ENCODE measurements around the gene KNDC1.

Gene KNDC1

DNA sequence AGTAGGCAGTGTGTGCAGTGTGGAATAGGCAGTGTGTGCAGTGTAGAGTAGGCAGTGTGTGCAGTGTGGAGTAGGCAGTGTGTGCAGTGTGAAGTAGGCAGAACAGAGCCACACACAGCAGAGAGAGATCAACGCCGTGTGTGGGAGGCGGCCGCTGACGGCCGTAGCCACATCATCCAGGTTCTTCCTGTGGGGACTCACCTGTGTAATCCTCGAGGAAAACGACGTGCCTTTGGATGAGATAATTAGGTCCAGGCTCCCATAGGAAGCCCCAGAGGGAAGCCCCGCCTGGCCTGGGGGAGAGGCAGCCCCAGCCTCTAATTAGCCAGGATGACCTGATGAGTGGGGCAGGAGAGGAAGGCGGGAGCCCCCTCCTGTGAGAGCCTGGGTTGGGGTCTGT is 25.4 kb downstream of the KNDC1 start:
- no peak for DNase-seq (ENCODE audit: low read depth in 2 of 2)
- TF ChIP-seq, protein P1, sequence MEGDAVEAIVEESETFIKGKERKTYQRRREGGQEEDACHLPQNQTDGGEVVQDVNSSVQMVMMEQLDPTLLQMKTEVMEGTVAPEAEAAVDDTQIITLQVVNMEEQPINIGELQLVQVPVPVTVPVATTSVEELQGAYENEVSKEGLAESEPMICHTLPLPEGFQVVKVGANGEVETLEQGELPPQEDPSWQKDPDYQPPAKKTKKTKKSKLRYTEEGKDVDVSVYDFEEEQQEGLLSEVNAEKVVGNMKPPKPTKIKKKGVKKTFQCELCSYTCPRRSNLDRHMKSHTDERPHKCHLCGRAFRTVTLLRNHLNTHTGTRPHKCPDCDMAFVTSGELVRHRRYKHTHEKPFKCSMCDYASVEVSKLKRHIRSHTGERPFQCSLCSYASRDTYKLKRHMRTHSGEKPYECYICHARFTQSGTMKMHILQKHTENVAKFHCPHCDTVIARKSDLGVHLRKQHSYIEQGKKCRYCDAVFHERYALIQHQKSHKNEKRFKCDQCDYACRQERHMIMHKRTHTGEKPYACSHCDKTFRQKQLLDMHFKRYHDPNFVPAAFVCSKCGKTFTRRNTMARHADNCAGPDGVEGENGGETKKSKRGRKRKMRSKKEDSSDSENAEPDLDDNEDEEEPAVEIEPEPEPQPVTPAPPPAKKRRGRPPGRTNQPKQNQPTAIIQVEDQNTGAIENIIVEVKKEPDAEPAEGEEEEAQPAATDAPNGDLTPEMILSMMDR (IDR thresholded peaks at IDR 0.05; ENCODE audit: low read depth, low read length) = no peak
- no peak overlapping the region for H3K4me3 ChIP-seq (replicated peaks in 1 of 2; ENCODE audit: low read depth in 2 of 2, low read length in 2 of 2)

DNA sequence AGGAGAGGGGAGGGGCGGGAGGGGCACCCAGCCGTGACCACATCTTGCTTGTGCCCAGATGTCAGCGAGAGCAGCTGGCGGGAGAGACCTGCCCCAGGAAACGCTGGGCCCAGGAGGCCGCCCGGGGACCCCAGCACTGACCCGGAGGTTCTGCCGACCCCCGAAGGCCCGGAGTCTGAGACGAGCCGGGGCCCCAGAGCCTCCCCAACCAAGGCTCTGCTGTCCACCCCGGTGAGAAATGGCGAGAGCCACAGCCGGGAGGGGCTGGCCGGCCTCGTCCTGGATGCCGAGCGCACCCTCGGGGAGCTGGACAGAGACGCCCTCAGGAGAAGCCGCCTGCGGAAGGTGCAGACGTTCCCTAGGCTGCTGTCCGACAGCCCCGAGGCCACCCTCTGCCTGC is 25.9 kb downstream of the KNDC1 start:
- no peak for DNase-seq (ENCODE audit: low read depth in 2 of 2)
- no peak overlapping the region for H3K4me3 ChIP-seq (replicated peaks in 1 of 2; ENCODE audit: low read depth in 2 of 2, low read length in 2 of 2)
- TF ChIP-seq, protein P1 (IDR thresholded peaks at IDR 0.05; ENCODE audit: low read depth, low read length) = no peak

DNA sequence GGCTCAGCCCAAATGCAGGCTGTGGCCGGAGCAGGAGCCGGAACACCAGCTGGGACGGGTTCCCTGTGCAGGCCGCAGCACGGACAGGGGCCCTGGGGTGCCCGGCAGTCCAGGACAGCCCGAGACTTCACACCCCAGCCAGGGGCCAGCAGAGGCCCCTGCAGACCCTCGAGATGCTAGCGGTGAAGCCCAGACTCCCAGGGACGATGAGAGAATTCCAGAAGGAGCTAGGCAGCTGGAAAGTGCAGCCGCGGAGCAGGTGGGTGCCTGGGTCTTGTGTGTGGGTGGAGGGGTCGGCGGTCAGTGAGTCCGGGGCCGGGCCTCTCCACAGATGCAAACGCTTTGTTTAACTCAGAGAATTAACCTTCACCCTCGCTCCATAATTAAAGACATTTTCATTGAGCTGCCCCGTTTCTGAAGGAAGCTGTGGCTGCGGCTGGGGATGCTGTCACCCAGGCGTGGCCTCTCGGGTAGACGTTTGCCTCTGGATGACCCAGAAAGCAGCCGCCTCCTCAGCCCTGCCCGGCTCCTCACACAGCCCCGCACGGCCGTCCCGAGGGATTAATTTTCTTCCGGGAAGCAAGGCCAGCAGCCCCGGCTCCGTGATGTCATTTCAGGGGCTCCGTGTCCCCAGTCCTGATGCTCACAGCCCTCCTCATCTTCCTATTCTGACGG is 26.5 kb downstream of the KNDC1 start:
- TF ChIP-seq, protein P1 (IDR thresholded peaks at IDR 0.05; ENCODE audit: low read depth, low read length) = no peak
- DNase-seq (ENCODE audit: low read depth in 2 of 2) = peak in 1 of 2 donors; percentile 4

DNA sequence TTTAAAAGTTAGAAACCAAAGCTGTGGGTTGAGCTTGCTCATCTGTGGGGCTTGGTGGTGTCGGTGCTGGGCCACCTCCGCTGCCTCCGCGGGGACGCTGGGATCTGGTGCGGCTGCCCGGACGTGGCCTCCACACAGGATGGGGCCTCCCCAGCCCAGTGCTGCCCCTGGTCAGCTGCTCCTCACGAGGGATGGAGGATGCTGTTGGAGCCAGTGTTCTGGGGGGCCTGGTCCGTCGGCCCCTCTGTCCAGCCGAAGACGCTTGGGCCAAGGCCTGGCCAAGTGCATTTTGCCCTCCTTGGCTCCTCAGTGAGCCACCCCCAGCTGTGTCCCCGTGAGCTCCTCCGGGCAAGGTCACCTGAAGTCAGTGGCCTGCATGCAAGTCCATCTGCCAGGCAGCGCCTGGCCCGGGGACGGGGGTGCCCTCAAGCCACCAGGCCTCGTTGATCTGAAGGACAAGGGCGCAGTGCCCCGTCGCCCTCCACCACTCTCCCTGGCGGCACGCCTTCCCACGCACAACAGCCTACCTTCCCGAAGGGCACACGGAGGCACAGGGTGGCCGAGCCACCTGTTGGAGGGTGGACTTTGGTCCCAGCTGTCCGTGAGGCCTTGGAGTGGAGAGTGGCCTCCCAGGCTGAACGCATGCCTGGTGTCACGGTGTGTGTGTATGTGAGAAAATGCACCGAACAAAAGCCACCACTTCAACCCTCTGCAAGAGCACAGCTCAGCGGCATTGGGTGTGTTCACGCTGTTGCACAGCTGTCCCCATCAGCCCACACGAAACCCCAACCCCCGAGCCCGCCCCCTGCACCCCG is 27.3 kb downstream of the KNDC1 start:
- no peak for DNase-seq (ENCODE audit: low read depth in 2 of 2)
- H3K4me3 ChIP-seq (replicated peaks in 1 of 2; ENCODE audit: low read depth in 2 of 2, low read length in 2 of 2) = no peak overlapping the region
- TF ChIP-seq, protein P1 (IDR thresholded peaks at IDR 0.05; ENCODE audit: low read depth, low read length) = no peak

More for the DNA sequence above, 26.5 kb downstream of the KNDC1 start:
- no peak overlapping the region for H3K4me3 ChIP-seq (replicated peaks in 1 of 2; ENCODE audit: low read depth in 2 of 2, low read length in 2 of 2)

DNA sequence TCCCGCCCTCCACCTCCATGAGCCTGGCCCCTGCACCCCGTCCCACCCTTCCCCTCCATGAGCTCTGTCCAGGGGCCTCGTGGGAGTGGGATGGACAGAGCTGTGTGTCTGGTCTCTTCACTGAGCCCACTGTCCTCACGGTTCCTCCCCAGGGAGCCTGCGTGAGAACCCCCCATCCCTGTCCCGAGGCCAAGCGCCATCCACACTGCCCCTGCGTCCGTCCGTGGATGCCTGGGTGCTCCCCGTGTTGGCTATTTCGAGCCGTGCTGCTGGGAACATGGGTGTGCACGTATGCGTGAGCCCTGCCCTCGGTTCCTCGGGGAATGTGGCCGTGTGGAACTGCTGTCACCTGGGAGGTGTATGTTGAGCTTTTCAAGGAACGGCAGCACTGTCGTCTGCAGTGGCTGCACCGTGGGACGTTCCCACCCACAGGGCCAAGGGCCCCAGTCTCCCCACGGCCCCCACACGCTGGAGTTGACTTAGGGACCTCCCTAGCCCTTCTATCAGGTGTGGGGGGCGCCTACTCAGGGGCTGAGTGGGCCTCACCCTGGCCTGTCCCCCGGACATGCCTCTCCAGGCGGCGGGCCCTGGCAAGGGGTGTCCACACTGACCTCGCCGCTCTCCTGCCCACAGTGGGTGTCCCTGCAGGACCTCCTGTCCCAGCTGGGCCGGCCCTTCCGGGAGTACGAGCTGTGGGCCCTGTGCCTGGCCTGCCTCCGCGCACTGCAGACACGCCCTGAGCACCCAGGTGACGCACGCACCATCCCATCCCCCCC is 28.1 kb downstream of the KNDC1 start:
- TF ChIP-seq, protein P1 (IDR thresholded peaks at IDR 0.05; ENCODE audit: low read depth, low read length) = no peak
- no peak overlapping the region for H3K4me3 ChIP-seq (replicated peaks in 1 of 2; ENCODE audit: low read depth in 2 of 2, low read length in 2 of 2)
- no peak for DNase-seq (ENCODE audit: low read depth in 2 of 2)

DNA sequence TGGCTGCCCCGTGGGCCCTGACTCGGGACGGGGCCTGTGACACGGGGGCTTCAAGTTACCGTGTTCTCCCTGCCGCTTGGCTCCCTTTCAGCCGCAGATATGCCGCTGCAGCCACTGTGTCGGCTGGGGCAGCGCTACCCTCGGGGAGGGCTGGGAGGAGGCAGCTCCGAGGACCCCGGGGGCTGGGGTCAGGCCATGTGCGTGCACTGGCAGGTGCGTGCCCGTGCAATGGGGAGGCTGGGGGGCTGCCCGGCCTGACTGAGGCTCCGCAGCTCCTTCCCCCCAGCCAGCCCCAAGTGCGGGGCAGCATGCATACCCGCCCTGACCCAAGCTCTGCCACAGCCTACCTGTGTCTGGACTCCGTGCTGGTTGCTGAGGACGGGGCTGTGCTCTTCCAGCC is 29.2 kb downstream of the KNDC1 start:
- H3K4me3 ChIP-seq (replicated peaks in 1 of 2; ENCODE audit: low read depth in 2 of 2, low read length in 2 of 2) = no peak overlapping the region
- DNase-seq (ENCODE audit: low read depth in 2 of 2) = no peak
- TF ChIP-seq, protein P1 (IDR thresholded peaks at IDR 0.05; ENCODE audit: low read depth, low read length) = no peak
